Measurements from ENCODE around the gene DNAJC13. TPM values are rescaled to one million over a fixed set of nuclear protein-coding genes. Genes with fewer than 3 reads are reported as not detected.

The DNAJC13 gene
- total RNA-seq, 1 experiment from 2014 or later = 28.8 TPM

DNA sequence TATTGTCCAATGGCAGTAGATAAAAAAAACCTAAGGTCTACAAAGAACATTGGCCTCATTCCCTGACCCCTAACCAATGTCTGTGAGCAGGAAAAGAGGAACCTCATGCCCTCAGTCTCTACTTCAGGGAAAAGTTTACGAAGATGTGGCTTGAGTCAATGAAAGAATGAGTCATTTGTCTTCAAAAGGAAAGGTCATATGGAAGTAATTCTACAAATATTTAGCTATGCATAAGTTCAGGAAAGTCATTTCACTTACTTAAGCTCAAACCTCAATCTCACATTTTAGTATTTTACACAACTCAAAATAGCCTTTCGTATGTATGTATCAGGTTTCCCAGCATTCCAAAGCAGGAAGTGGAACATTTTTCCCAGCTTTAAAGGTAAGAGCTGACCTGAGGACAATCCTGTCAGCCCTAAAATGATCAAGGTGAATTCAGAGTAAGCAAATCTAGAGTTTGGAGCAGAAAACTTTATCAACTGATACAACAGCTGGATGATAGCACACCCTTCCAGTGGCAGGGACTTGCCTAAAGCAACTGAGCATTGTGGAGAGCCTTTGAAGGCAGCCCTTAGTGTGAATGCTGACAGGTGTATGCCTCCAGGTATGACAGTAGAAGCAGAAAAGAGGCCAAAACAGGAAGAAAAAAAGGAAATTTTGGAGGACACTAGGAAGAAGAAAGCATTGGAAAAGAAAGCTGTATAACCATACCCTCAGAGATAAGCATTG is 125.9 kb downstream of the DNAJC13 start:
- H3K9me2 ChIP-seq (ENCODE audit: insufficient read depth) = no peaks in the 10 kb centered on the region
- ATAC-seq (peak; percentile 54; the same call in 1 of the 2 replicates), DNase-seq (ENCODE audit: low read depth, low spot score) (peak; percentile 19)
- peaks cover 10 to 15% of the 10 kb centered on the region in 2 experiments for H3K4me1 ChIP-seq (ENCODE audit: control insufficient read depth in 1 of 2, insufficient read depth in 2 of 2, low read length in 2 of 2)
- no peaks in the 10 kb centered on the region for H4K20me1 ChIP-seq (ENCODE audit: insufficient read depth)
- peak overlapping the region; percentile 38 for H3K4me2 ChIP-seq (ENCODE audit: low read length)
- intact Hi-C loops (cut with micrococcal nuclease) = loop anchor here (10.0 kb wide), 1 partner anchor 842 kb away; no protein-coding TSS in a partner anchor
- TF ChIP-seq JUND (IDR thresholded peaks at IDR 0.05) = peak; percentile 74
- TF ChIP-seq, protein P1, sequence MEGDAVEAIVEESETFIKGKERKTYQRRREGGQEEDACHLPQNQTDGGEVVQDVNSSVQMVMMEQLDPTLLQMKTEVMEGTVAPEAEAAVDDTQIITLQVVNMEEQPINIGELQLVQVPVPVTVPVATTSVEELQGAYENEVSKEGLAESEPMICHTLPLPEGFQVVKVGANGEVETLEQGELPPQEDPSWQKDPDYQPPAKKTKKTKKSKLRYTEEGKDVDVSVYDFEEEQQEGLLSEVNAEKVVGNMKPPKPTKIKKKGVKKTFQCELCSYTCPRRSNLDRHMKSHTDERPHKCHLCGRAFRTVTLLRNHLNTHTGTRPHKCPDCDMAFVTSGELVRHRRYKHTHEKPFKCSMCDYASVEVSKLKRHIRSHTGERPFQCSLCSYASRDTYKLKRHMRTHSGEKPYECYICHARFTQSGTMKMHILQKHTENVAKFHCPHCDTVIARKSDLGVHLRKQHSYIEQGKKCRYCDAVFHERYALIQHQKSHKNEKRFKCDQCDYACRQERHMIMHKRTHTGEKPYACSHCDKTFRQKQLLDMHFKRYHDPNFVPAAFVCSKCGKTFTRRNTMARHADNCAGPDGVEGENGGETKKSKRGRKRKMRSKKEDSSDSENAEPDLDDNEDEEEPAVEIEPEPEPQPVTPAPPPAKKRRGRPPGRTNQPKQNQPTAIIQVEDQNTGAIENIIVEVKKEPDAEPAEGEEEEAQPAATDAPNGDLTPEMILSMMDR (IDR thresholded peaks at IDR 0.05 in 2 of 3, conservative IDR thresholded peaks at IDR 0.05 in 1 of 3; ENCODE audit: borderline replicate concordance in 1 of 3, insufficient read depth in 1 of 3, low read depth in 2 of 3, low read length in 2 of 3) = no peak
- TF ChIP-seq, protein P2, sequence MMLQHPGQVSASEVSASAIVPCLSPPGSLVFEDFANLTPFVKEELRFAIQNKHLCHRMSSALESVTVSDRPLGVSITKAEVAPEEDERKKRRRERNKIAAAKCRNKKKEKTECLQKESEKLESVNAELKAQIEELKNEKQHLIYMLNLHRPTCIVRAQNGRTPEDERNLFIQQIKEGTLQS (IDR thresholded peaks at IDR 0.05) = peak; percentile 32; the same call in 1 of the 2 replicates
- TF ChIP-seq, protein P3, sequence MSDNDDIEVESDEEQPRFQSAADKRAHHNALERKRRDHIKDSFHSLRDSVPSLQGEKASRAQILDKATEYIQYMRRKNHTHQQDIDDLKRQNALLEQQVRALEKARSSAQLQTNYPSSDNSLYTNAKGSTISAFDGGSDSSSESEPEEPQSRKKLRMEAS (IDR thresholded peaks at IDR 0.05) = peak; percentile 63; the same call in 1 of the 2 replicates
- TF ChIP-seq SP1 (IDR thresholded peaks at IDR 0.05; ENCODE audit: low read depth) = peak; percentile 66; the same call in 1 of the 2 replicates
- TF ChIP-seq CEBPB (IDR thresholded peaks at IDR 0.05; ENCODE audit: low read depth) = peak; percentile 53
- TF ChIP-seq CBX3 (IDR thresholded peaks at IDR 0.05; ENCODE audit: low read depth) = peak; percentile 54; the same call in 1 of the 2 replicates
- no peak for TF ChIP-seq RAD21 (IDR thresholded peaks at IDR 0.05; ENCODE audit: low read depth)
- no peak for TF ChIP-seq ZNF274 (IDR thresholded peaks at IDR 0.05; ENCODE audit: low read depth, low read length)
- peak; percentile 83 for TF ChIP-seq FOSL1 (IDR thresholded peaks at IDR 0.05; ENCODE audit: low read depth)
- TF ChIP-seq ELF1 (IDR thresholded peaks at IDR 0.05; ENCODE audit: borderline replicate concordance, low read depth) = 0 out of 2 replicates have a peak, but pooled peaks have one; percentile 16
- peak; percentile 23; the same call in 1 of the 2 replicates for TF ChIP-seq SRF (IDR thresholded peaks at IDR 0.05; ENCODE audit: low read depth)
- ChIA-PET CTCF (no interaction called here), RAD21 (ENCODE audit: low non-redundant PET in 1 of 2, low total read pairs in 2 of 2, uncharacterized antibody in 2 of 2, unreplicated experiment in 2 of 2) (no interaction called here), POLR2A (no interaction called here)
- no peak overlapping the region for H2AFZ ChIP-seq (ENCODE audit: low read depth, low read length, poor library complexity, severe bottlenecking)
- H3K27me3 ChIP-seq (ENCODE audit: insufficient read depth, low read length) = no peaks in the 10 kb centered on the region
- peak overlapping the region; percentile 24; the same call in 1 of the 2 replicates for H3K27ac ChIP-seq (ENCODE audit: low read depth, low read length)
- no peak overlapping the region for H3K4me3 ChIP-seq (replicated peaks in 1 of 2; ENCODE audit: low read depth in 1 of 2, low read length in 2 of 2)
- H3K9ac ChIP-seq (ENCODE audit: low read length) = no peak overlapping the region
- H3K36me3 ChIP-seq (ENCODE audit: control insufficient read depth in 1 of 2, insufficient read depth in 2 of 2, low read length in 2 of 2) = peaks cover 0 to 2% of the 10 kb centered on the region in 2 experiments; a peak in 1 of 4 replicates
- H3K79me2 ChIP-seq (ENCODE audit: insufficient read depth, low read length) = no peaks in the 10 kb centered on the region
- no TSS peak for BruUV-seq (replicated peaks)
- H3K9me3 ChIP-seq (ENCODE audit: control insufficient read depth in 1 of 2, insufficient read depth in 1 of 2, low read depth in 1 of 2, low read length in 2 of 2) = no peaks in the 10 kb centered on the region
